ENCODE results near the gene ARSJ. TPM values are rescaled to one million over a fixed set of nuclear protein-coding genes. Genes with fewer than 3 reads are reported as not detected.

Gene ARSJ
- total and polyA plus RNA-seq, 4 donors: 2.3 to 20.6 (median 6.6) TPM

DNA sequence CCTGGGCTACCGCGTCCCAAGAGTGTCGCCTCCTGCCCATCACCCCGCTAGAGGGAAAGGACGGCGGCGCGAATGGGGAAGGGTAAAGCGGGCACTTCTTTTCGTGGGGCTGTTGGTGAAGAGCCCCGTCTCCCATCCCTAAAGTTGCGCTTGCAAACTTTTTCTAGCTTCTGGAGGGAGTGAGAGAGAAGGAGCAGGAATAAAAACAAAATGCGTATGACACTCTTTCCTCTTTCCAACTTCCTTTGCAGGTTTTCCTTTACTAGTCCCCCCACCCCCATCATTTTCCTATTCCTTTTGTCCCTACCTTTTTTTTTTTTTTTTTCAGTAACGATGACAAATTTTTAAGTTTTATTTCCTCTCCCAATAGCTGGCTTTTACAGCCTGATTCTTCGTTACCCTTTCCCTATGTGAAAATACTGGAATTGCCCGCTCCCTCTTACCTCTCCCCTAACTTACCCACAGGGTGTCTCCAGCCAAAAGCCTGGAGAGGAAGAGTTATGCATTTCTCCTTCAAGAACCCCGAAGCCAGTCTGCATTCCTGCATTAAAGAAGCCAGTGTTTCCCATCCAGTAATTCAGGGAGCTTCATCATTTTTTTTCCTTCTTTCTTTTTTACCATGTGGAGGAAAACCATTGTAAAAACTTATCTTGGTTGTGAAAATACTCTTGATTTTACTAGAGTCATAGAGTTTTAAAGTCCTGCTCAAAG is 613 bp upstream of the ARSJ start:
- Histone ChIP-seq H3K4me1 (ENCODE audit: control insufficient read depth in 5 of 5, insufficient read depth in 5 of 5, low read length in 5 of 5) (peaks cover 0 to 36% (median 4%) of the 10 kb centered on the region in 5 donors), H3K4me3 (peak overlapping the region; percentile 66), H3K27me3 (ENCODE audit: control insufficient read depth in 3 of 3, insufficient read depth in 3 of 3, low read length in 2 of 3) (no peaks in the 10 kb centered on the region), H3K9ac (ENCODE audit: insufficient read depth in 1 of 2, low read length in 2 of 2) (peak overlapping the region; percentile 78 to 95), H3K36me3 (ENCODE audit: control insufficient read depth in 4 of 4, insufficient read depth in 4 of 4, low read length in 4 of 4) (no peaks in the 10 kb centered on the region), H3K9me3 (ENCODE audit: control insufficient read depth in 4 of 4, insufficient read depth in 3 of 4, low read length in 3 of 4) (peaks cover 0 to 3% (median 1%) of the 10 kb centered on the region in 4 donors), H3K27ac (ENCODE audit: low read depth in 1 of 2, low read length in 1 of 2) (peak overlapping the region in 1 of 2 donors; percentile 94)
- DNase-seq (no peak), ATAC-seq (ENCODE audit: insufficient read depth, low FRiP score) (peak; percentile 54)
- TF ChIP-seq, protein P1, sequence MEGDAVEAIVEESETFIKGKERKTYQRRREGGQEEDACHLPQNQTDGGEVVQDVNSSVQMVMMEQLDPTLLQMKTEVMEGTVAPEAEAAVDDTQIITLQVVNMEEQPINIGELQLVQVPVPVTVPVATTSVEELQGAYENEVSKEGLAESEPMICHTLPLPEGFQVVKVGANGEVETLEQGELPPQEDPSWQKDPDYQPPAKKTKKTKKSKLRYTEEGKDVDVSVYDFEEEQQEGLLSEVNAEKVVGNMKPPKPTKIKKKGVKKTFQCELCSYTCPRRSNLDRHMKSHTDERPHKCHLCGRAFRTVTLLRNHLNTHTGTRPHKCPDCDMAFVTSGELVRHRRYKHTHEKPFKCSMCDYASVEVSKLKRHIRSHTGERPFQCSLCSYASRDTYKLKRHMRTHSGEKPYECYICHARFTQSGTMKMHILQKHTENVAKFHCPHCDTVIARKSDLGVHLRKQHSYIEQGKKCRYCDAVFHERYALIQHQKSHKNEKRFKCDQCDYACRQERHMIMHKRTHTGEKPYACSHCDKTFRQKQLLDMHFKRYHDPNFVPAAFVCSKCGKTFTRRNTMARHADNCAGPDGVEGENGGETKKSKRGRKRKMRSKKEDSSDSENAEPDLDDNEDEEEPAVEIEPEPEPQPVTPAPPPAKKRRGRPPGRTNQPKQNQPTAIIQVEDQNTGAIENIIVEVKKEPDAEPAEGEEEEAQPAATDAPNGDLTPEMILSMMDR (IDR thresholded peaks at IDR 0.05; ENCODE audit: control extremely low read depth, extremely low read depth): no peak
- WGBS, 2 donors: 5 to 9% methylated on average over 17 of the region's 17 CpGs

DNA sequence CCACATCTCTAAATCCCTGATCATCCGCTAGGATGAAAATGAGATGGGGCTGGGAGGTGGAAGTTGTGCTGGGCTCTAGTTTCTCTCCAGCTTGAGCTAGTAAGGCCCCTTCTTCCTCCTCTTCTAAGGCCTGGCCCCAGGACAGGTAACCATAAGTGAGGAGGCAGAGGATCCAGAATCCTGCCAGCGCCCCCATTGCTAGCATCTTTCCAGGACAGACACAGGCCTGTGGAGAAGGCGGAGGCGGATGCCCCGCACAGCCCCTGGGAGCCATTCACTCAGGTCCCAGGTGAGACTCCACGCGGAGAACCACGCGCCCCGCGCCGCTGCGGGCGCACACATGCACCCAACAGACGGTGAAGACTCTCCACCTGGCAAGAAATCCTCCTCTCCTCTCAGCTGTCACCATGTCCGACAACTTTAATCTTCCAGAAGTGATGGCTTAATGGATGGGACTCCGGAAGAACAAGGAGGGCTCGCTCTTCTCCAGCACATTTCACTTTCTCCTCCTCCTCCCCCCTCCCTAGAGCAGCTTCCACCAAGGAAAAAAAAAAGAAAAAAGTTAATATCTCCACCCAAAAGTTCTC is 793 bp downstream of the ARSJ start:
- Histone ChIP-seq H3K27ac (ENCODE audit: low read depth in 1 of 2, low read length in 1 of 2) (peak overlapping the region in 1 of 2 donors; percentile 94), H3K4me3 (peak overlapping the region; percentile 67), H3K36me3 (ENCODE audit: control insufficient read depth in 4 of 4, insufficient read depth in 4 of 4, low read length in 4 of 4) (peaks cover 0 to 5% (median under 1%) of the 10 kb centered on the region in 4 donors), H3K9me3 (ENCODE audit: control insufficient read depth in 4 of 4, insufficient read depth in 3 of 4, low read length in 3 of 4) (peaks cover 0 to 3% (median under 1%) of the 10 kb centered on the region in 4 donors), H3K9ac (ENCODE audit: insufficient read depth in 1 of 2, low read length in 2 of 2) (peak overlapping the region in 1 of 2 donors; percentile 95), H3K27me3 (ENCODE audit: control insufficient read depth in 3 of 3, insufficient read depth in 3 of 3, low read length in 2 of 3) (no peaks in the 10 kb centered on the region), H3K4me1 (ENCODE audit: control insufficient read depth in 5 of 5, insufficient read depth in 5 of 5, low read length in 5 of 5) (peaks cover 0 to 36% (median 4%) of the 10 kb centered on the region in 5 donors)
- 64 to 69% methylated on average over 18 of the region's 18 CpGs for WGBS, 2 donors
- ATAC-seq (ENCODE audit: insufficient read depth, low FRiP score) (no peak), DNase-seq (peak in 1 of 3 donors; percentile 46)
- TF ChIP-seq, protein P1 (IDR thresholded peaks at IDR 0.05; ENCODE audit: control extremely low read depth, extremely low read depth): no peak

DNA sequence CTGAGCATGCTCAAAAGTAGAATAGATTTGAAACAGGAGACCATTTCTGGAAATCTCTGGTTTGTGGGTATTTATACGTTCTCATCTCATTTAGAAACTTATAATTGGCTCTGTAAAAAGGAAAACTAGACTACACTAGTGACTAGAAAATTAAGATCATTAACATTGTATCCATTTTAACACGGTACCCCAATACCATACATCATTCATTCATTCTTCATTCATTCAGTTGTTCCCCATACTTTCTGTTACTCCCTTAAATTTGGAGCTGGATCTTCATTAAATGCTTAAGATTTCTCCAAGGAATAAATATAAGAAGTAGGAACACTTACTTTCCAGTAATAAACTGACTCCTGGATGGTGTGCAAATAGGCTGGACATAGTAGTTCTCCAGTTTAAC is 1.3 kb downstream of the ARSJ start:
- 59 to 77% methylated on average over 2 of the region's 2 CpGs for WGBS, 2 donors
- Histone ChIP-seq H3K36me3 (ENCODE audit: control insufficient read depth in 4 of 4, insufficient read depth in 4 of 4, low read length in 4 of 4) (peaks cover 0 to 5% (median under 1%) of the 10 kb centered on the region in 4 donors), H3K27ac (ENCODE audit: low read depth in 1 of 2, low read length in 1 of 2) (no peak overlapping the region), H3K9ac (ENCODE audit: insufficient read depth in 1 of 2, low read length in 2 of 2) (peak overlapping the region in 1 of 2 donors; percentile 95), H3K4me1 (ENCODE audit: control insufficient read depth in 5 of 5, insufficient read depth in 5 of 5, low read length in 5 of 5) (peaks cover 0 to 36% (median 4%) of the 10 kb centered on the region in 5 donors), H3K4me3 (peak overlapping the region; percentile 67), H3K9me3 (ENCODE audit: control insufficient read depth in 4 of 4, insufficient read depth in 3 of 4, low read length in 3 of 4) (peaks cover 0 to 3% (median 0%) of the 10 kb centered on the region in 4 donors), H3K27me3 (ENCODE audit: control insufficient read depth in 3 of 3, insufficient read depth in 3 of 3, low read length in 2 of 3) (no peaks in the 10 kb centered on the region)
- TF ChIP-seq, protein P1 (IDR thresholded peaks at IDR 0.05; ENCODE audit: control extremely low read depth, extremely low read depth): no peak
- ATAC-seq (ENCODE audit: insufficient read depth, low FRiP score) (no peak), DNase-seq (no peak)

Data from lung (tissue), 12 donors.